Osteoblast (primary cell): ENCODE results near the gene EML2. TPM values are rescaled to one million over a fixed set of nuclear protein-coding genes. Genes with fewer than 3 reads are reported as not detected.

ENCODE experiments used
- DNase-seq: peaks from one replicate; pipeline ENCODE4 v3.0.0; 2011; ENCODE audit warnings: low spot score, mixed read lengths; ENCODE audit not compliant: insufficient read length; ENCODE audit errors: missing footprints
- H2AFZ ChIP-seq: 2 replicates; pipeline ENCODE4 v1.6.0; 2011; ENCODE audit warnings: mild to moderate bottlenecking, low read length
- H3K27ac ChIP-seq: 2 replicates; pipeline ENCODE4 v1.5.1; 2011; ENCODE audit warnings: mild to moderate bottlenecking, low read depth, low read length, moderate library complexity
- H3K27me3 ChIP-seq: 2 replicates; pipeline ENCODE4 v1.6.0; 2012; ENCODE audit warnings: mild to moderate bottlenecking, control low read depth, inconsistent platforms, low read length, moderate library complexity; ENCODE audit not compliant: insufficient read depth
- H3K36me3 ChIP-seq: 2 replicates; pipeline ENCODE4 v1.5.1; 2011; ENCODE audit warnings: mild to moderate bottlenecking, low read length, control low read depth, moderate library complexity; ENCODE audit not compliant: insufficient read depth
- H3K4me1 ChIP-seq: 2 replicates; pipeline ENCODE4 v1.5.1; 2011; ENCODE audit warnings: mild to moderate bottlenecking, low read length, control low read depth, moderate library complexity; ENCODE audit not compliant: insufficient read depth
- H3K4me2 ChIP-seq: 2 replicates; pipeline ENCODE4 v1.6.0; 2011; ENCODE audit warnings: mild to moderate bottlenecking, low read length; ENCODE audit not compliant: insufficient read depth
- H3K4me3 ChIP-seq: fragments of 200-600 bp; sonication (generic); 3 replicates; pipeline ENCODE4 v1.5.1; 2012; ENCODE audit warnings: mild to moderate bottlenecking, low read length, inconsistent platforms; ENCODE audit not compliant: insufficient read depth
- H3K79me2 ChIP-seq: 2 replicates; pipeline ENCODE4 v1.6.0; 2012; ENCODE audit warnings: mild to moderate bottlenecking, low read length, control low read depth, inconsistent platforms; ENCODE audit not compliant: insufficient read depth
- H3K9me3 ChIP-seq: 2 replicates; pipeline ENCODE4 v1.5.1; 2011; ENCODE audit warnings: low read depth, low read length, control low read depth
- H4K20me1 ChIP-seq: 2 replicates; pipeline ENCODE4 v1.6.0; 2012; ENCODE audit warnings: mild to moderate bottlenecking, low read length, control low read depth; ENCODE audit not compliant: insufficient read depth
- total RNA-seq: library from RNA; depleted of rRNA; stranded (reverse); fragments of >200 nt; gene quantifications from 2 replicates; pipeline ENCODE4 v1.2.3, GENCODE V29; 2012
- TF ChIP-seq, protein P1 (sequence below): IDR thresholded peaks from 2 replicates; pipeline ENCODE4 v1.5.1; 2011; ENCODE audit warnings: mild to moderate bottlenecking, low read depth, low read length, moderate library complexity; ENCODE audit errors: extremely low read depth

EML2 gene
- total RNA-seq, 1 donor = 10.1 TPM

DNA sequence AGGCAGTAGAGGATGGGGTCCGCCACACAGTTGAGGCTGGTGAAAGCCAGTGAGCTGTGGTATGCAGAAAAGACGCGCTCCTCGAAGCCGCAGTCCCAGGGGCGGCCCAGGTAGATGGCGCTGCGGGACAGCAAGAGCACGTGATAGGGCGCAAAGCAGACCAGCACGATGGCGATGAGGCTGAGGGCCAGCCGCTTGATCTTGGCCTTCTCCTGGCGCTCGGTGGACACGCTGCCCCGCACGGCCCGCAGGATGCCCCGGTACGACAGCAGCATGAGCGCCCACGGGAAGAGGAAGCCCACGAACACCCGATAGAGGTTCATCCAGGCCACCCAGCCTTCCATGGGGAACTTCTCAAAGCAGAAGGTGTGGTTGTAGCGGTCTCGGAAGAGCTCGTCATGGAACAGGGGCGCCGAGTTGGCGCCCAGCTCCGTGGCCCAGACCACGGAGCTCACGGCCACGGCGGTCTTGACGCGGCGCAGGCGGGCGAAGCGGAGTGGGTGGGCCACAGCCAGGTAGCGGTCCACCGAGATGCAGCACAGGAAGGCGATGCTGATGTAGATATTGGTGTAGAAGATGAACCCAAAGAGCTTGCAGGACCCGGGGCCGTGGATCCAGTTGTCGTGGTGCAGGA is 48.1 kb downstream of the EML2 start:
- Histone ChIP-seq H3K36me3 (no peaks in the 10 kb centered on the region), H2AFZ (no peak overlapping the region), H4K20me1 (no peaks in the 10 kb centered on the region), H3K9me3 (no peaks in the 10 kb centered on the region), H3K4me3 (no peak overlapping the region), H3K27me3 (no peaks in the 10 kb centered on the region), H3K27ac (no peak overlapping the region), H3K4me2 (no peak overlapping the region), H3K79me2 (no peaks in the 10 kb centered on the region), H3K4me1 (no peaks in the 10 kb centered on the region)
- TF ChIP-seq, protein P1, sequence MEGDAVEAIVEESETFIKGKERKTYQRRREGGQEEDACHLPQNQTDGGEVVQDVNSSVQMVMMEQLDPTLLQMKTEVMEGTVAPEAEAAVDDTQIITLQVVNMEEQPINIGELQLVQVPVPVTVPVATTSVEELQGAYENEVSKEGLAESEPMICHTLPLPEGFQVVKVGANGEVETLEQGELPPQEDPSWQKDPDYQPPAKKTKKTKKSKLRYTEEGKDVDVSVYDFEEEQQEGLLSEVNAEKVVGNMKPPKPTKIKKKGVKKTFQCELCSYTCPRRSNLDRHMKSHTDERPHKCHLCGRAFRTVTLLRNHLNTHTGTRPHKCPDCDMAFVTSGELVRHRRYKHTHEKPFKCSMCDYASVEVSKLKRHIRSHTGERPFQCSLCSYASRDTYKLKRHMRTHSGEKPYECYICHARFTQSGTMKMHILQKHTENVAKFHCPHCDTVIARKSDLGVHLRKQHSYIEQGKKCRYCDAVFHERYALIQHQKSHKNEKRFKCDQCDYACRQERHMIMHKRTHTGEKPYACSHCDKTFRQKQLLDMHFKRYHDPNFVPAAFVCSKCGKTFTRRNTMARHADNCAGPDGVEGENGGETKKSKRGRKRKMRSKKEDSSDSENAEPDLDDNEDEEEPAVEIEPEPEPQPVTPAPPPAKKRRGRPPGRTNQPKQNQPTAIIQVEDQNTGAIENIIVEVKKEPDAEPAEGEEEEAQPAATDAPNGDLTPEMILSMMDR = no peak
- no peak for DNase-seq

DNA sequence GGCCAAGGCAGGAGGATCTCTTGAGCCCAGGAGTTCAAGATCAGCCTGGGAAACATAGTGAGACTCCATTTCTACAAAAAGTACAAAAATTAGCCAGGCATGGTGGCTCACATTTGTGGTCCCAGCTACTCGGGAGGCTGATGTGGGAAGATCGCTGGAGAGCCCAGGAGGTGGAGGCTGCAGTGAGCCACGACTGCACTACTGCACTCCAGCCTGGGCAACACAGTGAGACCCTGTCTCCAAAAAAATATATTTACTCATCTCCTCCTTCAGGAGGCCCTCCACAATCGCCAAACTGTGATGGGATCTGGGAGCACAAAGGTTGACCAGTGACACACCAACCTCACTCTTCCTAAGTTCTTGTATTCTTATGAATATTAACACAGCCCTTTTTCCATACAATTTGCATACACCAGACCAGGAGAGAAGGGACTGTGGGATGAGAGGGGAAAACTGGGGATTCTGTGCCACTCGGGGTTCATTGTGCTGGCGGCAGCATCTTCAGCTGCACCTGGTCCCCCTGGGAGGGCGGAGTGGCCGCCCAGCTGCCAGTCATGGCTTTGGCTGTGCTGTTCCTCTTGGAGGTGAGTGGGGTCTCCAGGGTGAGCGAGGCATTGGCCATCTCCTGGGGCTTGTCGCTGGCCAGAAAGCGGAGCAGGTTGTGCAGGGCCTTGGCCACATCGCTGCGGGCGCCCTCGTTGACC is 48.7 kb downstream of the EML2 start:
- Histone ChIP-seq H3K27ac (no peak overlapping the region), H4K20me1 (no peaks in the 10 kb centered on the region), H2AFZ (no peak overlapping the region), H3K4me1 (no peaks in the 10 kb centered on the region), H3K9me3 (no peaks in the 10 kb centered on the region), H3K4me2 (no peak overlapping the region), H3K79me2 (no peaks in the 10 kb centered on the region), H3K4me3 (no peak overlapping the region), H3K36me3 (no peaks in the 10 kb centered on the region), H3K27me3 (no peaks in the 10 kb centered on the region)
- DNase-seq = no peak
- TF ChIP-seq, protein P1 = no peak

DNA sequence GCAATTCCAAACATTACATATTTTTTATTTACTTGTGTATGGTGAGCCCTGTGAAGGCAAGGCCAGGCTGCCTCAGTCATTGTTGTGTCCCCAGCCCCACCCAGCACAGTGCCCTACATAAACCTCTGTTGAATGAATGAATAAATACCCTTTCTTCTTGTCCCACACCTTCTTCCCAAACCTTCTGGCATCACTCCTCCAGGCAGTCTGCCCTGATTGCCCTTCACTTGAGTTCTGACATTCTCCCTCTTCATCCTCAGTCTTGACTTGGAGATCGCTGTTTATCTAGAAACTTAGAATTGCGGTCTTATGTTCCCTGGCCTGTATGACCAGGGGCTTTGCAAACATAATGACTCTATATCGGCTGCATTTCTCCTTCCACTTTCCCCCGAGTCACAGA is 49.4 kb downstream of the EML2 start:
- H3K36me3 ChIP-seq = no peaks in the 10 kb centered on the region
- H3K4me3 ChIP-seq = no peak overlapping the region
- H3K79me2 ChIP-seq = no peaks in the 10 kb centered on the region
- no peaks in the 10 kb centered on the region for H3K27me3 ChIP-seq
- H3K4me1 ChIP-seq = peaks cover 4% of the 10 kb centered on the region
- H3K9me3 ChIP-seq = no peaks in the 10 kb centered on the region
- TF ChIP-seq, protein P1 = no peak
- no peak overlapping the region for H3K27ac ChIP-seq
- H3K4me2 ChIP-seq = no peak overlapping the region
- H4K20me1 ChIP-seq = no peaks in the 10 kb centered on the region
- no peak for DNase-seq
- no peak overlapping the region for H2AFZ ChIP-seq

DNA sequence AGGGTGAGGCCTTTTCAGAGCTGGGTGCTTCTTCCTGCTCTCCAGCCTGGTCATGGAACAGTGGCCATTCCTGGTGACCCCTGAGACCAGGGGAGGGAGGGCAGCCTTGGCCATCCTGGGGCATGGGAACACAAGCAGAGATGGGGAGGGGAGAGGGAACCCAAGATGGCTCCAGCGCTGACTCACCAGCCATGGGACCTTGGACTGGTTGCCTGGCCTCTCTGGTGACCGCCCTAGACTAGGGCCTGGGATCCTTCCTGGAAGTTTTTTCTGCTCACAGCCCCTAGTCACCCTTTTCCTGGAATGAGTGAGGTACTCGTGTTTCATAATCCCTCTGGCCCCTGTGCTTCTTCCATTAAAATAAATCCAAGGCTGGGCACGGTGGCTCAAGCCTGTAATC is 51.3 kb downstream of the EML2 start:
- no peak overlapping the region for H3K27ac ChIP-seq
- H3K79me2 ChIP-seq = peaks cover 7% of the 10 kb centered on the region
- no peak for DNase-seq
- TF ChIP-seq, protein P1 = no peak
- H3K27me3 ChIP-seq = no peaks in the 10 kb centered on the region
- H4K20me1 ChIP-seq = no peaks in the 10 kb centered on the region
- H3K4me3 ChIP-seq = no peak overlapping the region
- no peaks in the 10 kb centered on the region for H3K36me3 ChIP-seq
- no peaks in the 10 kb centered on the region for H3K9me3 ChIP-seq
- H2AFZ ChIP-seq = no peak overlapping the region
- H3K4me2 ChIP-seq = no peak overlapping the region
- peaks cover 9% of the 10 kb centered on the region for H3K4me1 ChIP-seq
